Ishikawa (cell line): ENCODE measurements around the gene ORM1.

Source experiments
- CEBPB ChIP-seq: IDR thresholded peaks from 2 replicates; pipeline ENCODE4 v1.6.1; 2012
- FOXM1 ChIP-seq: IDR thresholded peaks from 2 replicates; pipeline ENCODE4 v1.6.1; 2012; ENCODE audit warnings: low read depth, borderline replicate concordance
- MAX ChIP-seq: IDR thresholded peaks from 2 replicates; pipeline ENCODE4 v1.6.1; 2012
- NFIC ChIP-seq: IDR thresholded peaks from 2 replicates; pipeline ENCODE4 v1.6.1; 2012
- RAD21 ChIP-seq: IDR thresholded peaks from 2 replicates; pipeline ENCODE4 v1.6.1; 2012; ENCODE audit warnings: low read depth
- REST ChIP-seq: IDR thresholded peaks from 2 replicates; pipeline ENCODE4 v1.6.1; 2012; ENCODE audit warnings: low read depth, mild to moderate bottlenecking
- TCF12 ChIP-seq: IDR thresholded peaks from 2 replicates; pipeline ENCODE4 v1.6.1; 2012; ENCODE audit warnings: low read depth
- USF1 ChIP-seq: IDR thresholded peaks from 2 replicates; pipeline ENCODE4 v1.6.1; 2012
- ZBTB7A ChIP-seq: IDR thresholded peaks from 2 replicates; pipeline ENCODE4 v1.6.1; 2012; ENCODE audit warnings: low read depth

GRCh38 chr9:114347675-114348074, 24.8 kb downstream of the ORM1 start:
- TF ChIP-seq MAX = no peak
- TF ChIP-seq FOXM1 = no peak
- no peak for TF ChIP-seq CEBPB
- TF ChIP-seq NFIC = no peak
- no peak for TF ChIP-seq REST
- no peak for TF ChIP-seq USF1
- TF ChIP-seq TCF12 = no peak
- TF ChIP-seq ZBTB7A = no peak
- TF ChIP-seq RAD21 = no peak
